Cardiac fibroblast (primary cell): ENCODE measurements around the gene DUSP28.
A peak's percentile ranks its signal among the peaks of the same experiment; 100 is the strongest.

Experiments used
- DNase-seq, 2 donors: peaks; one replicate each; pipeline versions ENCODE4 v3.0.0 to v3.0.0-alpha.2; 2010; ENCODE audit warnings: low read depth in 2 of 2
- H3K4me3 ChIP-seq, 2 donors: replicated peaks in 1 of 2; 1 replicate in 1 of 2; 2 replicates in 1 of 2; pipeline ENCODE4 v1.5.1; 2011; ENCODE audit warnings: low read depth in 2 of 2, low read length in 2 of 2, mild to moderate bottlenecking in 2 of 2, moderate library complexity in 1 of 2
- TF ChIP-seq, protein P1 (sequence below): IDR thresholded peaks from one replicate; pipeline ENCODE4 v1.5.1; 2011; ENCODE audit warnings: low read depth, mild to moderate bottlenecking, low read length, inconsistent platforms

Gene DUSP28

DNA sequence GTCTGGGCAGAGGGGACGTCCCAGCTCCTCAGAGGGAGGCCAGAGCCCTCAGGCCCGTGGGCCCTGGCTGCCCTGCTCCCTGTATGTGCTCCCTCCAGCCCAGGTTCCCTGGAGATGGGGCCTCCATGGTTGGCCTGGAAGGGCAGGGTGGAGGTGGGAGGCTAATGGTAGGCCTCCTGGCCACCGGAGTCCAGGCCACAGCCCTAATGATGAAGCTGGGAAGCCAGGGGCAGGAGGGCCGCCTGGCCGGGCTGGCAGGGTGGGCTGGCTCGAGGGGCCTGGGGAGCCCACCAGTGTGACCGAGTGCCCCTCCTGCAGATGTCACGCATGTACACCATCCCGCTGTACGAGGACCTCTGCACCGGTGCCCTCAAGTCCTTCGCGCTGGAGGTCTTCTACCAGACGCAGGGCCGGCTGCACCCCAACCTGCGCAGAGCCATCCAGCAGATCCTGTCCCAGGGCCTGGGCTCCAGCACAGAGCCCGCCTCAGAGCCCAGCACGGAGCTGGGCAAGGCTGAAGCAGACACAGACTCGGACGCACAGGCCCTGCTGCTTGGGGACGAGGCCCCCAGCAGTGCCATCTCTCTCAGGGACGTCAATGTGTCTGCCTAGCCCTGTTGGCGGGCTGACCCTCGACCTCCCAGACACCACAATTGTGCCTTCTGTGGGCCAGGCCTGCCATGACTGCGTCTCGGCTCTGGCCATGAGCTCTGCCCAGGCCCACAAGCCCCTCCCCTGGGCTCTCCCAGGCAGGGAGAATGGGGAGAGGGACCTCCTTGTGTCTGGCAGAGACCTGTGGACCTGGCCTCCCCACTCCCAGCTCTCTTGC, 17.3 kb downstream of the DUSP28 start:
- DNase-seq: no peak
- no peak overlapping the region for H3K4me3 ChIP-seq
- TF ChIP-seq, protein P1, sequence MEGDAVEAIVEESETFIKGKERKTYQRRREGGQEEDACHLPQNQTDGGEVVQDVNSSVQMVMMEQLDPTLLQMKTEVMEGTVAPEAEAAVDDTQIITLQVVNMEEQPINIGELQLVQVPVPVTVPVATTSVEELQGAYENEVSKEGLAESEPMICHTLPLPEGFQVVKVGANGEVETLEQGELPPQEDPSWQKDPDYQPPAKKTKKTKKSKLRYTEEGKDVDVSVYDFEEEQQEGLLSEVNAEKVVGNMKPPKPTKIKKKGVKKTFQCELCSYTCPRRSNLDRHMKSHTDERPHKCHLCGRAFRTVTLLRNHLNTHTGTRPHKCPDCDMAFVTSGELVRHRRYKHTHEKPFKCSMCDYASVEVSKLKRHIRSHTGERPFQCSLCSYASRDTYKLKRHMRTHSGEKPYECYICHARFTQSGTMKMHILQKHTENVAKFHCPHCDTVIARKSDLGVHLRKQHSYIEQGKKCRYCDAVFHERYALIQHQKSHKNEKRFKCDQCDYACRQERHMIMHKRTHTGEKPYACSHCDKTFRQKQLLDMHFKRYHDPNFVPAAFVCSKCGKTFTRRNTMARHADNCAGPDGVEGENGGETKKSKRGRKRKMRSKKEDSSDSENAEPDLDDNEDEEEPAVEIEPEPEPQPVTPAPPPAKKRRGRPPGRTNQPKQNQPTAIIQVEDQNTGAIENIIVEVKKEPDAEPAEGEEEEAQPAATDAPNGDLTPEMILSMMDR: no peak

DNA sequence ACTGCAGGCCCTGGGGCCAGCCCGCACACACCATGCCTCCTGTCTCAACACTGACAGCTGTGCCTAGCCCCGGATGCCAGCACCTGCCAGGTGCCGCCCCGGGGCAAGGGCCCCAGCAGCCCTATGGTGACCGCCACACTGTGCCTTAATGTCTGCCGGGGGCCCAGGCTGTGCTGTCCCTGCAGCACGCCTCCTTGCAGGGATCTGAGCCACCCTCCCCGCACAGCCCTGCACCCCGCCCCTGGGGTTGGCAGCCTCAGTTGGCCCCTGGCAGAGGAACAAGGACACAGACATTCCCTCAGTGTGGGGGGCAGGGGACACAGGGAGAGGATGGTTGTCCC, 17.9 kb downstream of the DUSP28 start:
- DNase-seq: no peak
- TF ChIP-seq, protein P1: no peak
- H3K4me3 ChIP-seq: no peak overlapping the region

DNA sequence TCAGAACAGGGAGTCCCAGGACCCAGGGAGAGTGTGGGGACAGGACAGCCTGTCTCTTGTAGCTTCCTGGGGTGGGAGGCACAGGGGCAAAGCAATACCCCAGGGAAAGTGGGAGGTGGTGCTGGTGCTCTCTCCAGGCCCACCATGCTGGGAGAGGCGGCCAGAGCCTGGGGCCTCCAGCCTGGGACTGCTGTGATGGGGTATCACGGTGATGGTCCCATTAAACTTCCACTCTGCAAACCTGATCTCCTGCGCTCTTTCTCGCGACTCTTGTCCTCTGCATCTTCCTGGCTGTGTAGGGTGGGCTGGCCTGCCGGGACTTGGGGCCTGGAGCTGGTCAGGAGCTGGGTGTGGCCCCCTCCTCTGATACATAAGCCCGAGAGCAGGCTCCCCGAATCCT, 18.3 kb downstream of the DUSP28 start:
- no peak overlapping the region for H3K4me3 ChIP-seq
- no peak for DNase-seq
- TF ChIP-seq, protein P1: no peak

DNA sequence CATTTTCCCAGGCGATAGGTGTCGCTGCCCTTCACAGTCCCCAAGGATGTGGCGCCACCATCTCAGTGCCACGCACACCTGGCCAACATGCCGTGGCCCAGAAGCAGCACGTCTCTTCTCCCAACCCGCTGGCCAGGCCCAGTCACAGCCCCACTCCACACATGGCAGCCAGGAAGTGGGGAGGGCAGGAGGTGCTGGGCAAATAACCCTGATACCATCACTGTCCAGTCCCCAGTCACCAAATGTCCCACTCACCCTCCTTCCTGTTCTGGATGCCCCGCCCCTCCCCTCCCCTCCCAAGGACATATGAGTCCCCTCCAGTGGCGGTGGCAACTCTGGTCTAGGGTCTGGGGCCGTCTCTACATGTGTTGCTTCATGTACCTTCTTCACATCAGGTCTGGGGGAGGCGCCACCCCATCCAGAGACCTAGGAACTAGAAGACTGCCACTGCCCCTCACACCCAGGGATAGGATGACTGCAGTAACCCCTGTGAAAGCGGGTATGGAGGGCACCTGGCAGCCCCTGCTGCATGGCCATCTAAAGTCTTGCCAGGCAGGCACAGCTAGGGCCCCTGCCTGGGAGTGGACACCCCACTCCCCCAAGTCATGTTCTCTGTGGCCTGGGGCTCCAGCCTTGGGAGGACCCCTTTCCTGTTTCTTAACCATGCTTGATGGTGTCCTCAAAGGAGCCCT, 19.1 kb downstream of the DUSP28 start:
- TF ChIP-seq, protein P1: no peak
- H3K4me3 ChIP-seq: no peak overlapping the region
- DNase-seq: no peak

DNA sequence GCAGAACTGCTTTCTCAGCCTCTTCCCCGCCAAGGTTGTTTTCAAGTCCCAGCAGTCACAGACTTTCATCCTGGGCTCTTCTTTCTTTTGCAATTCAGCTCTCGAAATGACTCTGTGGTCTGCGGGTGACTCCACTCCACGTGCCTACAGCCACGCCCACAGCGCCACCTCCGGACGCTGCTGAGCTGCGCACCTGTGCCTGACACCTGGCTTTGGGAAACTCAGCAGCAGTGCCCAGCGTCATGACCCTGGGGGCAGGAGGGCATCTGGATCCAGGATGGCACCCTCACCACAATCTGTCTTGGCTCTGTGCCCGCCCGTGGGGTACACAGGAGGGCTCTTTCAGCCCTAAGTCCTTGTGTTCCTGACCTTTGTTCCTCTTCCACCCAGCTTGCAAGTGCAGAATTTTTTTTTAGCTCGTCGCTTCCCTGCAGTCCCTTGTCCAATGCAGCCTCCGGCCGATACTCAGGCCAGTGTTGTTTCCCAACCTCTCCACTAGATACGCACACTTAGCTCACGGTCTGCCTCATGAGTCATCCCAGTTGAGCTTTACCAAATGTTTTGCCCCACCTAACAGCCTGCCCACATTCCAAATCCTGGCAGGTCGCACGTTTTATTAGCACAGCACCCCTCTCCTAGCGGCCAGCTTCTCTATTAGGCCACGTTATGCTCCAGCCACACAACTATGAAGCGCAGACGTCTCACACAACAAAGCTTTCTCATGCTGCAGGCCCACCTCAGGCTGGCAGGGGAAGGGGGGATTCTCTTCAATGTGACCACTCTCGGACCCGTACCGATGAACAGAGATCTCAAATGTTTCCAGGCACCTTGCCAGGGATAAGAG, 19.8 kb downstream of the DUSP28 start:
- H3K4me3 ChIP-seq: no peak overlapping the region
- peak; percentile 94 for DNase-seq
- TF ChIP-seq, protein P1: no peak

DNA sequence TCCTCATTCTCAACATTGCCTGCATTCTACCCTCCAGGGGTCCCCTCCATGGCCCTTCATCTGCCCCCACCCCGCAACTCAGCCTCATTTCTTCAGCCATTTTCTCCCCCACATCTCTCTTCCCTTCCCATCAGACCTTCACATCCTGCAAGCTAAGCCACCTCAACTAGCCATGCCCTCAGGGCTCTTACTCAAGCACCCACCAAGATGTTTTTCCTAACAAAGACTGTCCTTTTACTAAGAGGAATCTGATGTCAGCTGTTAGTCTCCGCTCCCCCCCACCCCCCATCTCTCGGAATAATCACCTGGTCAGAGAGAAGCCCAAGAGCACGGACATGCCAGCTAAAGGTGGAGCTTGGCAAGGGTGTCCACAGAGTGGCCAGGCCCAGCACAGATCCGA, 21.7 kb downstream of the DUSP28 start:
- TF ChIP-seq, protein P1: no peak
- H3K4me3 ChIP-seq: no peak overlapping the region
- DNase-seq: no peak
